IgD-negative memory B cell (primary cell): Measurements from ENCODE around the gene FZD10. TPM values are rescaled to one million over a fixed set of nuclear protein-coding genes. Genes with fewer than 3 reads are reported as not detected.

ENCODE experiments used
- H3K27ac Mint-ChIP-seq, 3 donors: one replicate each; pipeline ENCODE4 v1.8.0; 2020 to 2022; ENCODE audit warnings: mild to moderate bottlenecking in 3 of 3, mixed read lengths in 3 of 3, moderate library complexity in 1 of 3
- H3K27me3 Mint-ChIP-seq: one replicate; pipeline ENCODE4 v1.8.0; 2021; ENCODE audit warnings: mixed read lengths
- H3K36me3 Mint-ChIP-seq: one replicate; pipeline ENCODE4 v1.8.0; 2020; ENCODE audit warnings: mild to moderate bottlenecking, mixed read lengths
- H3K4me1 Mint-ChIP-seq, 3 donors: one replicate each; pipeline ENCODE4 v1.8.0; 2020 to 2022; ENCODE audit warnings: mixed read lengths in 3 of 3, mild to moderate bottlenecking in 1 of 3
- H3K4me3 Mint-ChIP-seq, 4 donors: one replicate each; pipeline ENCODE4 v1.8.0; 2020 to 2022; ENCODE audit warnings: mild to moderate bottlenecking in 4 of 4, mixed read lengths in 4 of 4, moderate library complexity in 3 of 4
- H3K9me3 Mint-ChIP-seq, 3 donors: one replicate each; pipeline ENCODE4 v1.8.0; 2020 to 2021; ENCODE audit warnings: mixed read lengths in 3 of 3, mild to moderate bottlenecking in 1 of 3
- polyA plus RNA-seq: library from polyadenylated mRNA; unstranded; fragments of 300-500 nt; fragmentation: Illumina TruSeq; gene quantifications from one replicate; pipeline ENCODE4 v1.2.3, GENCODE V29; 2021

FZD10 gene
- polyA plus RNA-seq, 1 donor from 2014 or later, result not detected

DNA sequence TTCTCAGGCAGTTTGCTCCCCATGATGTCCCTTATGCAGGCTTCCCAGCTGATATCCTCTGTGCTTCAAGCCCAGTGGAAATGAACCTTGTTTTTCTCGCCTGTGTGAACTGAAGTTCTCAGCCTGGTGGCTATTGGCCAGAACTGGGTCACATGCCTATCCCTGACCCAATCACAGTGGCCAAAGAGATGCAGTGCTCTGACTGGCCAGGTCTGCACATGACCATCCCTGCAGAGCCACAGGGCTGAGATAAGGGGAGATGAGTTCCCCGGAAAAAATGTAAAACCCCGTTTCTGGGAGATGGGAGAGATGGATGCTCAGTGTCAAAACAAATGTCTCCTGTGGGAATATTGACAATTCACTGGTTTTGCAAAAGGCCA, 34.7 kb upstream of the FZD10 start:
- peaks cover 2% of the 10 kb centered on the region for H3K36me3 Mint-ChIP-seq

DNA sequence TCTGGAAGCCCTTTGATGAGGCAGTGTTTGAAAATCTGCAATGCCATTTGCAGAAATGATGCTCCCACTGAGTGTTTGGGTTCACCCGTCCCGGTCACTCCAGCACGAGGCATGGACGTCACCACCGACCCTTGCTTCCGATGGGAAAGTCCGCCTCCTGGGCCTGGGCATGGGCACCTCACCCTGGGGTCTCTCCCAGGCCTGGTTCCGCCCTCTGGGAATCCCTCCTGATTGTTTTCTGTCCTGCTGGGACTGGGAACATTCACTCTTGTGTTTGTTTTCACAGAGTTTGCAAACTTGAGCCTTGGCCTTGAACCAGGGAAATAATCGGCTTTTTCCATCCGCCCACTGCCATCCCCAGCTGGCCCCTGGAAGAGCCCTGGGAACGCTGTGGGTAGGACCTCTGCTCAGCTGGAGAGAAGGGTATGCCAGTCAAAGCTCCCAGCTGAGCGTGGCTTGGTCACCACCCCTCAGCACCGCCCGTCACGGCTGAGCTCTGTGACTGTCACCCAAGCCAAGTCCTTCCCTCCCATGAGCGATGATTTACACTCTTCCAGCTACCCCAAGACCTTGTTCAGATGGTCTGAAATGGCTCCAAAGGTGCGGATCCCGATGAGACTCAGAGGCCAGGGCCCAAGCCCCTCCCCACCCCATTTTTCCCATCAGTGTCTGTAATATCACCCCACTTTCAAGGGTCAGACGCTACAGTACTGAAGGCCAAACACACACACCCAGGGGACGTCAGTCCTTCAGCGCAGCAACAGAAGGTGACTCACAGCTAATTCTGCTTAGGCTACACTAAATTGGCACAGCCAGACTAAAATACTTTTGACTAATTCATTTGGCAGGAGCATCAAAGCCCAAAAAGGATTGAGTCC, 34.1 kb upstream of the FZD10 start:
- peaks cover 0 to 11% (median 8%) of the 10 kb centered on the region in 3 donors for H3K9me3 Mint-ChIP-seq
- no peaks in the 10 kb centered on the region for H3K27me3 Mint-ChIP-seq
- H3K27ac Mint-ChIP-seq, result no peak overlapping the region

More for the DNA sequence above, 34.7 kb upstream of the FZD10 start:
- no peak overlapping the region for H3K27ac Mint-ChIP-seq
- peaks cover 0 to 11% (median 8%) of the 10 kb centered on the region in 3 donors for H3K9me3 Mint-ChIP-seq
- no peaks in the 10 kb centered on the region for H3K4me1 Mint-ChIP-seq
- H3K4me3 Mint-ChIP-seq, result no peak overlapping the region
- H3K27me3 Mint-ChIP-seq, result no peaks in the 10 kb centered on the region

DNA sequence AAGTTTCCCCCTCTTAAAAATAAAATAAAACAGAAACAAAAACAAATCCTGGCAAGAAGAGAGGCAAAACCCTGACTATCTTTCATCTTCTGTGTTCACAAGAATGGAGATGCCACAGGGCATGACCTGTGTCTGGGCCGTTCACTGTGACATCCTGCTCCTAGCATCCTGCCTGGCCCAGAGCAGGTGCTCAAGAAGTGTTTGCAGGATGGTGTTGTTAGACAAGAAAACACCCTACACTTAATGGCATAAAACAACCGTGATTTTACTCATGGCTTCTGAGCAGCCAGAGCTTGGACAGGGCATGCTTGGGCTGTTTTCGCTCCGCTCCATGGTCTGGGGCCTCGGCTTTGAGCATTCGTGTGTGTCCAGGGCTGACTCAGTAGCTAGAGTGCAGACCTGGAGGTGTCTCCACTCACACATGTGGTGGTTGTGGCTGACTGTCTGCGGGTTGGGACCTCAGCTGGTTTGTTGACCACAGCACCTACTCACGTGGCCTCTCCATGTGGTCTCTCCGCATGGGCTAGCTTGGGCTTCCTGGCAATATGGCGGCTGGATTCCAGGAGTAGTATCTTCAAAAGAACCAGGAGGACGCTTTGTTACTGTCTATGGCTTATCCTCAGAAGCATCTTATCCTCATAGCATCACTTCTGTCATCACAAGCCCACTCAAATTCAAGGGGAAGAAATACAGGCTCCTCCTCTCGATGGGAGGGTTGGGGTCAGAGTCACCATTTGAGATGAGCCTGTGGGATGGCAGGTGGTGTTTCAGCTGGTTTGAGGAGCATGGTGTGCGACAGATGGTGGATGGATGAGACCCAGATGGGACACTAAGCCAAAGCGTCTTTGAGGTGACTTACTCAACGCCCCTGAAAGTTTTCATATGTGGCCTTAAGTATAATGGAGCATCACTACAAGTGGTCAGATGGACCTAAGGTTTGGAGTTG, 33.2 kb upstream of the FZD10 start:
- Mint-ChIP-seq H3K9me3 (peaks cover 0 to 11% (median 8%) of the 10 kb centered on the region in 3 donors), H3K36me3 (peaks cover 2% of the 10 kb centered on the region), H3K4me3 (no peak overlapping the region), H3K27me3 (no peaks in the 10 kb centered on the region), H3K4me1 (no peaks in the 10 kb centered on the region), H3K27ac (no peak overlapping the region)

More for the DNA sequence above, 34.1 kb upstream of the FZD10 start:
- no peak overlapping the region for H3K4me3 Mint-ChIP-seq
- no peaks in the 10 kb centered on the region for H3K4me1 Mint-ChIP-seq
- H3K36me3 Mint-ChIP-seq, result peaks cover 2% of the 10 kb centered on the region

DNA sequence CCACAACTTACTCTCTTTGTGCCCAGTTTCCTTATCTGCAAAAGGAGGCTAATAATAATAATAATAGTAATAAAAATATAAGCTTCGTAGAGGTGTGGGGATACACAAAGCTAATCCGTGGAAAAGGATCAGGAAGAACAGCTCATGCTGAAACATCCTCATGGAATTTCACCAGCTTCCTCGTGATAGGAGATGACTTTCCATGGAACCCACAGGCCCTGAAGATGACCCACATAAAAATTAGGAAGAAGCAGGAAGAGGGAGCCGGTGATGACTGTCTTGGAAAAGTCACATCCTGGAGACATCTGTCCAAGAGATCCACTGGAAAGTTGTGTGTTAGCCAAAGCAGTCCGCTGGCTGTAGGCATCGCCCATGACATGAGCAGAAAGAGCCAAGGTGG, 31.9 kb upstream of the FZD10 start:
- H3K27me3 Mint-ChIP-seq, result no peaks in the 10 kb centered on the region
- H3K36me3 Mint-ChIP-seq, result peaks cover 2% of the 10 kb centered on the region
- no peak overlapping the region for H3K4me3 Mint-ChIP-seq
- H3K4me1 Mint-ChIP-seq, result no peaks in the 10 kb centered on the region
- no peak overlapping the region for H3K27ac Mint-ChIP-seq
- peaks cover 2 to 11% (median 8%) of the 10 kb centered on the region in 3 donors for H3K9me3 Mint-ChIP-seq

DNA sequence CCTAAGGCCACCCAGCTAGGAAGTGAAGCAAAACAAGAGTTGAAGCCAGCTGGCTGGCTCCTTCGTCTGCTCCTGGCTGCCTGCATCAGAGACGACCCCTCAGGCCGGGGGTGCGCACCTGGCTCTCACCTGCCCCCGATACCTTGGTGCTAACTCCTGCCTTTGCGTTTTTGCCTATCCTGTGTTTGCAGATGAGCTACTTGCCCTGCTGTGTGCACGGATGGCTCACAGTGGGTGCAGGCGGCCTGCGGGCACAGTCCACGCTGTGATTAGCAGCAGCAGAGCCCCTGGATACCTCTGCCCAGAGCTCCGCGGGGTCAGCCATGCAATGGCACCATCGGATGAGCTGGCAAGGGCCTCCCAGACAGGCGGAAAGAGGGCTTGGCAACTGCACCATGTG, 31.2 kb upstream of the FZD10 start:
- Mint-ChIP-seq H3K27ac (no peak overlapping the region), H3K4me1 (no peaks in the 10 kb centered on the region), H3K9me3 (peaks cover 4 to 11% (median 8%) of the 10 kb centered on the region in 3 donors), H3K27me3 (no peaks in the 10 kb centered on the region), H3K4me3 (no peak overlapping the region), H3K36me3 (no peaks in the 10 kb centered on the region)

DNA sequence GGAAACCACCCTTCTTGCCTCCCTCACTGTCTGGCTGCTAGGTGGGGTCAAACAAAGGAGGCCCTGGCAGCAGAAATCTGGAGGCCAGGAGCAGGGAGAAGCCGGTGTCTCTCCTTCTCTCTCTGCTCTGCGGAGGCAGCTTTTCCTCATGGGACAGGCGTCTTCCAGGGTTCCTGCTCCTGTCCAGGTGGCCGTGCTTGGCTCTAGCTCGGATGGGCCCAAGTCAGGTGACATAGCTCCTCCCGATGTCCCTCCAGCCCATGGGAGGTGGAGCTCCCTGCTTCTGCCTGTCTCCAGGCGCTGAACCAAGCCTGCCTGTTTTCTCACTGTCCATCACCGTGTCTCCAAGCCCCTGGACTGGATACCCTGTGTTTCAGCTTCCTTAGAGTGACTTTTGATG, 30.5 kb upstream of the FZD10 start:
- Mint-ChIP-seq H3K4me3 (no peak overlapping the region), H3K9me3 (peaks cover 4 to 15% (median 8%) of the 10 kb centered on the region in 3 donors), H3K4me1 (no peaks in the 10 kb centered on the region), H3K27me3 (no peaks in the 10 kb centered on the region), H3K36me3 (no peaks in the 10 kb centered on the region), H3K27ac (no peak overlapping the region)

DNA sequence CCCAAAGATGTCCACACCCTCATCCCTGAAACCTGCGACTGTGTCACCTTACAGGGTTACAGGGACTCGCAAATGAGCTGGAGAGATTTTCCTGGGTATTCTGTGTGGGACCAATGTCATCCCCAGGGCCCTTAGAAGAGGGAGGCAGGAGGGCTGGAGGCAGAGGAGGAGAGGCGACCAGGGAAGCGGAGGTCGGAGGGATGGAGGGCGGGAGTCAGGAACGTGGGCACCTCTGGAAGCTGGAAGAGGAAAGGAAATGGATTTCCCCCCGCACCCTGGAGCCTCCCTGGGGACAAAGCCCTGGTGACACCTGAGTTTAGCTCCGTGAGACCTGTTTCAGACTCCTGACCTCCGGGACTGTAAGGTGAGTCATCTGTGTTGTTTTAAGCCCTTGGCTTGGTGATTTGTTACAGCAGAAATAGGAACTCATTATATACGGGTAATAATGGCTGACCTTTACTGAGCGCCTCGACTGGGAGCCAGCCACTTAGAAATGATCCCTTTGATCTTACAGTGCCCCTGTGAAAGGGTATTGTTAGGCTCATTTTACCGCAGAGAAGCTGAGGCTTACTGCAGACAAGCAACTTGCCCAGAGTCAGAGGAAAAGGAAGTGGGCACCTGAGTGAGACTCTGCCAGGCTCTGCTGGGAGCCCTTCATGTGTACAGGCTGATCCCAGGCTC, 29.3 kb upstream of the FZD10 start:
- Mint-ChIP-seq H3K4me3 (no peak overlapping the region), H3K27ac (no peak overlapping the region), H3K36me3 (no peaks in the 10 kb centered on the region), H3K9me3 (peaks cover 5 to 12% (median 8%) of the 10 kb centered on the region in 3 donors), H3K27me3 (peaks cover 1% of the 10 kb centered on the region), H3K4me1 (no peaks in the 10 kb centered on the region)

DNA sequence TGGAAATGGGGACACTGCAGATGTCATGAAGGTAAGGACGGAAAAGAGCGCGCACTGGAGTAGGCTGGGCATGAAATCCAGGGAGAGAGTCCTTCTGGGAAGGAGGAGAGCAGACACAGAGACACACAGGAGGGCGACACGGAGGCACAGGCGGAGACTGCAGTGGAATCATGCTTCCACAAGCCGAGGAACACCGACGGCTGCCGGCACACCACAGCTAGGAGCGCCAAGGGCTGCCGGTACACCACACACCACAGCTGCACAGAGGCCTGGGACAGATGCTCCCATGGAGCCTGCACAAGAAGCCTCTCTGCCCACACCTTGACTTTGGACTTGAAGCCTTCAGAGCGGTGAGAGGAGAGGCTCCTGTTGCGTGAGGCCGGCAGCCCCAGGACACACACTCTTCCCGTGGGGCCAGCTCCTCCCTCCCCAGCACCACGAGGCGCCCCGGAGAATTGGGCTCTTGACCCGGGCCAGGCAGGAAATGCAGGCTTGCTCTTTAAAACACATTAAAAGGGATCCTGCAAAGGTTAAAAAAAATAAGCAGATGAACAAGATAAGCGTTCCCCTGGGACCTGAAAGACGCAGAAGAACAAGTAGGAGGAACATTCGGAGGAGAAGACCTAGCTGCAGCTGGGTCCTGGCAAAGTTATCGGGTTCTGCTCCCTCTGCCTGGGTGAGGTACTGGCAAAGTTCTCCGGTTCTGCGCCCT, 28.3 kb upstream of the FZD10 start:
- Mint-ChIP-seq H3K27ac (no peak overlapping the region), H3K36me3 (no peaks in the 10 kb centered on the region), H3K9me3 (peaks cover 5 to 10% (median 5%) of the 10 kb centered on the region in 3 donors), H3K27me3 (peaks cover 1% of the 10 kb centered on the region), H3K4me1 (no peaks in the 10 kb centered on the region), H3K4me3 (peak overlapping the region in 1 of 4 donors; percentile 68)

DNA sequence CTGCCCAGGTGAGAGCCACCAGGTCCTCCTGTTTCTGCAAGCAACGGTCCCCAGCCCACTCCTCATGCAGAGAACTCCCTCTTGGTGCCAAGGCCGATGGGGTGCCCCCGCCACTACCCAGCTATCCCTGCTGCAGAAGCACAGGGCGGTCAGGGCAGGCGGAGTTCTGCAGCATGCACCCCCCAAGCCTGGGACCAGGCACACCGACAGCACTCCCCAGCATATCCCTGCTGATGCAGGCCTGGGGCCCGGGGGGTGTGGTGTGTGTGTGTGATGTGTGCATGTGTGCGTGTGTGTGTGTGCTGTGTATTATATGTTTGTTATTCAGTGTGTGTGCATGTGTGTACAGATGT, 27.7 kb upstream of the FZD10 start:
- H3K4me3 Mint-ChIP-seq, result no peak overlapping the region
- H3K9me3 Mint-ChIP-seq, result peaks cover 0 to 5% (median 5%) of the 10 kb centered on the region in 3 donors
- H3K4me1 Mint-ChIP-seq, result no peaks in the 10 kb centered on the region
- no peak overlapping the region for H3K27ac Mint-ChIP-seq
- no peaks in the 10 kb centered on the region for H3K36me3 Mint-ChIP-seq
- H3K27me3 Mint-ChIP-seq, result peaks cover 1% of the 10 kb centered on the region

DNA sequence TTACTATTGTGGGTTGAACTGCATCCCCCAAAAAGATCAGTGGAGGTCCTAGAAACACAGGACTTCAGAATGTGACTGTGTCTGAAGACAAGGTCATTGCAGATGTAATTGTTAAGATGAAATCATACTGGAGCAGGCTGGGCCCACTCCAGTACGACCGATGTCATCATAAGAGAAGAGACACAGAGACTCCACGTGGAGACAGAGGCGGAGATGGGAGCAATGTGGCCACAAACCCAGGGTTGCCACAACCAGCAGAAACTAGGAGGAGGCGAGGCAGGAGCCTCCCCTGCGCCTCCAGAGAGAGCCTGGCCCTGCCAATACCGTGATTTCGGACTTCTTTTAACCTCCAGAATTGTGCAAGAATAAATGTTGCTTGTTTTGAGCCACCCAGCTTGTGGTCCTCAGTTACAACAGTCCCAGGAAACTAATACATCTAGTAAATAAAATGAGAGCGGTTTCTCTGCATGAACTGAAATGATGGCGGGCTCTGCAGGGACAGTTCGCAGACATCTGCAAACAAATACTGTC, 25.7 kb upstream of the FZD10 start:
- Mint-ChIP-seq H3K9me3 (peaks cover 0 to 8% (median 5%) of the 10 kb centered on the region in 3 donors), H3K36me3 (no peaks in the 10 kb centered on the region), H3K27me3 (peaks cover 1% of the 10 kb centered on the region), H3K4me3 (no peak overlapping the region), H3K27ac (no peak overlapping the region), H3K4me1 (no peaks in the 10 kb centered on the region)

DNA sequence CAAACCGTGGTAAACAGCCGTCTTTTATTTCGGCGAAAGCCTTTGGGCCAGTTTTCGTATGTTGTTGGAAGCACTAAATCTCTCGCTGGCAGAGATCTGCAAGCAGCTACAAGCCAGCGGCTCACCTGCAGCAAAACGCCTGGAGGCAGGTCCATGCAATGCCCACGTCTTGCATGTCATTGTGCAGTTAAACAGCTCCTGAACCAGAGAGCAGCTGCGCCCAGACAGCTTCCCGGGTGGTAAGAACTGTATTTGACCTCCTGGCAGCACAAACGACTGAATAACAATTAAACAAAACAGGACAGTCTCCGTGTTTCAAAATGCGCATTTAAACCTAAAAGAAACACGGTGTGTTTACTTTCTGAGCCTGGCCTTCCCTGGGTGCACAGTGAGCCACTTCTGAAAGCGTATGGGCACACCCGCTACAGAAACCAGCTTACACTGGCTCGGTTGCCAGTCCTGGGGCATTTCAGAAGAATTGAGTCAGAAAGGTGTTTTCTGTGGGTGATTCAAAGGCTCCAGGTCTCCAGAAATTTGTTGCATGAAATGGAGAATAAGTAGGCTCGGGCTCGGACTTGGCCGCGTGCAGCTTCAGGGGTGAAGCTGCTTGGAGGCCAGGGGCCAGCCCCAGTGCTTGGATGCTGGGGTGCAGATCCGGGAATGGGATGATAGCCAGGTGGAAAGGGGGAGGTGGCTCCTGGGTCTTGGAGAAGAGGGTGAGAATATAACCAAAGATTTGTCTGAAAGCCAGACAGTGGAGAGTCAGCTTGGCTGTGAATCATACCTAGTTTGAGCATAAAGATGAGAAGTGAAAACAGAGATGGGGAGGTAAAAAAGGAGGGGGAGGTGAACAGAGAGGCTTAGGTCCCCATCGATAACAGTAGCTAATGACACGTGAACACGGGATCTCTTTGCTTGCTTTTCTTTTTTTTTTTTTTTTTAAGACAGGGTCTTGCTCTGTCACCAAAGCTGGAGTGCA, 24.9 kb upstream of the FZD10 start:
- H3K4me3 Mint-ChIP-seq, result no peak overlapping the region
- no peaks in the 10 kb centered on the region for H3K36me3 Mint-ChIP-seq
- no peak overlapping the region for H3K27ac Mint-ChIP-seq
- H3K4me1 Mint-ChIP-seq, result no peaks in the 10 kb centered on the region
- peaks cover 1% of the 10 kb centered on the region for H3K27me3 Mint-ChIP-seq
- peaks cover 0 to 9% (median 5%) of the 10 kb centered on the region in 3 donors for H3K9me3 Mint-ChIP-seq

DNA sequence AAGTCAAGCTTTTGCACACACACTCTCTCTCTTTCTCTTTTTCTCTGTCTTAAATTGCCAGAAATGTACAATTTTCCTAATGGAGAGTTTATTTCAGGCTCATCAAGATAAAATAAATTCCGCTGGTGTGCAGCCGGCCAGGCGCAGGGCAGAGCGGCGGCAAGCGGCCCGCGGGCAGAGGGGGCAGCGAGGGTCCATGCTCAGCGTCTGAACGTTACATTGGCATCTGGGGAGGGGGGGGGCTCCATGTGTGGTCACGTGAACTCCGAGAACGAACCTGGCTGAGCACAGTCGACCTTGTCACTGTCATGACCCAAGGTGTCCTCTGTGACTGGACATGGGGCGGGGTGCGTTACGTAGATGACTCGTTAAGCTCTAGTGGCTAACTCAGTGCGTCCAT, 23.8 kb upstream of the FZD10 start:
- Mint-ChIP-seq H3K27ac (no peak overlapping the region), H3K9me3 (peaks cover 0 to 9% (median 5%) of the 10 kb centered on the region in 3 donors), H3K4me3 (no peak overlapping the region), H3K36me3 (no peaks in the 10 kb centered on the region), H3K27me3 (peaks cover 1% of the 10 kb centered on the region), H3K4me1 (no peaks in the 10 kb centered on the region)
